Activated CD8-positive, alpha-beta memory T cell treated with anti-CD3 and anti-CD28 coated beads, Interleukin-2, amount 50 U/mL, for 1 hour (primary cell): ENCODE measurements around the gene EYA4.
"Not testable (repeated sequence)": the region's sequence is repeated elsewhere in the genome, so short reads cannot be mapped to it uniquely, and the experiment has no call there.

ENCODE experiments used
- DNase-seq: peaks from one replicate; pipeline ENCODE4 v3.0.0-alpha.2; 2020; ENCODE audit errors: extremely low read depth

The EYA4 gene

DNA sequence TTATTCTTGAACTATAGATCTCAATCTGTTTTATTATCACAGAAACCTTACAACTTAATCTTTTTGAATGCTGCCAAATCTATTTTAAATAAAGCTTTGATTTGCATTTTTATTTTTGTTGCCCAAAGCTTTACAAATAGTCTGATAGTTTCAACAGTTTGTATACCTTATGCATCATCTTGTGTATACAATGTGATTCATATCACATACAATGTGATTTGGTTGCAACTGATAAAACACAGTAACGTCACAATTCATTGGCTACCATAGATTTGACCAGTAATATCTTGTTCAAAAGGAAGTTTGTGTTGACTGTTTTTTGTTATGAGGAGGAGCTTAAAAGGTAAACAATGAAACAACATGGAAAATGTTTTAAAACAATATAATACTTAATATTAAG, 110.9 kb downstream of the EYA4 start:
- no peak for DNase-seq

DNA sequence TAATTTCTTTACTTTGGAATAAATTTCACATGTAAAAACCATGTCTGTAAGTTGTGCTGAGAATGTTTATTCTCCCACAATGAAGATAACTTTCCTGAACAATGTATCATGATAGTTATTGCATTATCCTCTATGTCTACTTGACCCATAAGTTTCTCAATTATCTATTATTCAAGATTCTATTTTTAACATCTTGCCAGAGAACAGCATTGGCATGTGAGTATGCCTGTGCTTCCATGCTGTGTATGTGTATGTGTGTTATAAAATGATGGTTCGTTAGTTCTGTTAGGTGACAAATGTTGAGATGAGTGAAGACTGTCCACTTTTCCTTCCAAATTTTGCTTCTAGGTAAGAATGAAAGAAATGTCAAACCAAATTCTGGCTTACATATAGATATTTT, 111.9 kb downstream of the EYA4 start:
- no peak for DNase-seq

DNA sequence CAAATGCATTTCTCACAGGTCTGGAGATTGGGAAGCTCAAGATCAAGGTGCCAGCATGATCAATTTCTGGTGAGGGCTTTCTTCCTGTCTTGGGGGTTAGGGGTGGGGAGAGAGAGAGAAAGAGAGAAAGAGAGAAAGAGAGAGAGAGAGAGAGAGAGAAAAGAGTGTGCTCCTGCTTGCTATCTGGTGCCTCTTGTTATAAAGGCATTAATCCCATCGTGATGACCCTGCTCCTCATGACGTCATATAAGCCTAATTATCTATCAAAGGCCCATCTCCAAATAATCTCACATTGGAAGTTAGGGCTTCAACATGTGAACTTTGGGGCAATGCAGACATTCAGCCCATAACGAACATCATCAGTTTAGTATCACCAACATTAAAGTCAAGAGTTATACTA, 114.8 kb downstream of the EYA4 start:
- no peak for DNase-seq

DNA sequence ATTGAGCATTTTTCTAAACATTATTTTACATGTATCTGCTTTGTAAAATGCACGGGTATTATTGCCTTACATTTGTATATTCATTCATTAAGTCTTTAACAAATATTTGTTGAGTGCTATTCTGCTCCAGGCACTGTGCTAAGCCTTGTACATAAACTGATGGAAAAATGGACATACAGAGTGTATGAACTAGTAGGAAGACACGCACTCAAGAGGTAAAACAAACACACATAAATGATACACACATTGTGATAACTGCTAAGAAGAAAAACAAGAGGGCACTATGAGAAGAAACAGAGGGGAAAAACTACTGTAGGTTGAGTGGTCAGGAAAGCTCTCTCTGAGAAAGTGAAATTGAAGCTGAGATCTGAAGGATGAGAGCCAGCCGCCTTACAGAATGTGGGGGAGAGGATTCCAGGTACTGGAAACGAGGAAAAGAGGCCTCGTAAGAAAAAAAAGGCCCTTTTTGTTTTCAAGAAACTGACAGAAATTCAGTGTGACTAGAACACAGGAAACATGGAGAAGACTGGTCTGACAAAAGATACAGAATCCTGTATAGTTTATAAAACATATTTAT, 117.5 kb downstream of the EYA4 start:
- DNase-seq, result no peak

DNA sequence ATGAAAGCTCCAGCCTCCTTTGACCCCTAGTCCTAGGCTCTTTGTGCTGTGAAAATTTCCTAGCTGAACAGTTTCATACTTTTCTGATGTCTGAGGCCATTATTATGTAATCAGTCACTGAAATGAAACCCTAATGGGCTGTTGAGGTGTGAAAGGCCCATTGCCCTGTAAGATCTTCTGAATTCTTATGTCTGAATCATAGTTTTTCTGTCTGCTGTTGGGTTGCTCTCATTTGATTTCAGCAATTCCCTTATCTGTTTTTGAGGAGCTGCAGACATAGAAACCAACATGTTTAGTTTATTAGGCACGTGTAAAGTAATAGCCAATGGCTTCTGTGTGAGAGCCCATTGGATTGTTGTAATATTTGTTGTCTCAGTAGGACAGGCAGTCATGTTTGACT, 118.1 kb downstream of the EYA4 start:
- no peak for DNase-seq

DNA sequence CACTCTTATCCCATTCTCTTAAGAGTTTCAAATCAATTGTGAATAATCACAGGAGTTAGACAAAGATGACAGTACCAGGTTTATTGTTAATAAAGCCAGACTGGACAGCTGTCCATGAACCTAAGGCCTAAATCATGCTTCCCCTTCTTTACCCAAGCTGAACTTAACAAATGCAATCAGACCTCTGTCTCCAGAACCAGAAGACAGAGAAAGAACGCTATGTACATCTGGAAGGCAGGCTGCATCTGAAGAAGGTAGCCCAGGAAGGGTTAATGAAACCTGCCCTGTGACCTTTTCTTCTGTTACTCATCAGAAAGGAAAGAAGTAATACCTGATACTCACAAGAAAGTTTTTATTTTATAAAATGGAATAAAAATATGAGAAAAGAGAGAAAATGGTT, 118.6 kb downstream of the EYA4 start:
- DNase-seq, result no peak

DNA sequence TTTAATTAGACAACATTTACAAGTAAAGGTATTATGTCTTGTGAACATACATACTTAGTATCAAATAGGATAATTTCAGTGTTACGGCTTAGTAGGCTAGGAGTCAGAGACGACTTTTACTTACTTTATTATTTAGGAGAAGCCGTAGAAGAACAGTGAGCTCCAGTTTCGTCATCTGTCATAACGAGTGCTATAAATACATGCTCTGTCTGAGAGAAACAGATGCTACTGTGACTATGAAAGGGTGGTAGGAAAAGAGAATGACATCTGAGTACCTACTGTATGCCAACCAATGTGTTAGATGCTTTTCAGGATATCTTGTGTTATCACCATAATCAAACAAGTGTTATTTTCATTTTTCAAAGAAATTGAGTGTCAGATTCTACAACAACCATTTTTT, 119.0 kb downstream of the EYA4 start:
- no peak for DNase-seq

DNA sequence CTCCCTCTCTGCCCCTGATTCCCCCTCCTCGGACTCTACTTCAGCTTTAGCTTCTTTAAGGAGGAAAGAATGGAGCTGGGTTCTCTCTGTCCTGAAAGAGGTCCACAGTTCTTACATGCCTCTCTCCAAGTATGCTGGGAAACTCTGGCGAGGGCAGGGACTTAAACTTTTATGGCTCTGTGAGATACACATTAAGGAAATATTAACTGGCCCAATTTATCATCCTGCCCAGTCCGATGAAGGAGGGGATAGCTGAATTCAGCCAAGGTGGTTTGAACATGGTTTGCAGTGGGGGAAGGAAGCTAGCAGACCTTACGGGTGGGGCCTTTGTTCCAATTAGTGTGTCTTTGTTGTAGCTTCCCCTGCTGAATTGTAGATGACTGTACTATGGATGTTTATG, 121.7 kb downstream of the EYA4 start:
- DNase-seq, result no peak

DNA sequence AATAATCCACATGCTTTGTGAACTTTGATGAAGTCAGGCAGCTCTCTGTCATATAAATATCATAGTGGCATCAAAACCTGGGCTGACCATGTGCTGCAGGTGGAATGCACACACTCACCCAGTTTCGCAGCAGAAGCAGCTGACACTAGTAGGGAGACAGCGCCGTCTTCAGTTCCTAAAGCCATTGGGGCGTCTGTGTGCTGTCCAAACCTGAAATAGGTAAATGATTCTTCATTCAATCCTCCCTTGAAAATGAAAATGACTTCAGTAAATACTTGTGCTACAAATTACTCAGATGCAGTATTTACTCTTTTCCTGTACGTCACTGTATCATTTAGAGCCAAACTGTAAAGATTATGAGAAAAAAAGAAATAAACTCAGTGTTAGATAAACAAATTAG, 127.5 kb downstream of the EYA4 start:
- DNase-seq, result no peak

DNA sequence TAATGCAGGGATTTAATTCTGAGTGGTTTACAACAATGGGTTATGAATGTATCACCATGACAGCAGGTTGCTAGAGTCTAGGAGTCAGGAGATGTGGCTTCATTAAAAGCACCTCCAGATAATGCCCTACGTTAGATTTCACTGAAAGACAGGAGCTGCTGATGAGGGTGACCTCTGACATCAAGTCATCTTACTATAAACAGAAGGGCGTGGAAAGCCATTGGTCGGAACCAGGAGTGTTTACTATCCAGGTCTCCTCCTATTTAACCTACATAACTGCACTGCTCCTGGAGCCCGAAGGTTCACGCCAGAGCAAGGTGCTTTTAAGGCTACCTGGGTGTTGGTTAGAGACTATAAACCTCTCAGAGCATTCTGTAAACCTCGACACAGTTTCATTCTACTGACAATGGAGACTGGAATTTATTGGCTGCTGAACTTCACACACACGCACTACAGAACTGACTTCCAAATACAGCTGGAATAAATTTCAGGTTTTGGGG, 128.7 kb downstream of the EYA4 start:
- DNase-seq, result no peak

DNA sequence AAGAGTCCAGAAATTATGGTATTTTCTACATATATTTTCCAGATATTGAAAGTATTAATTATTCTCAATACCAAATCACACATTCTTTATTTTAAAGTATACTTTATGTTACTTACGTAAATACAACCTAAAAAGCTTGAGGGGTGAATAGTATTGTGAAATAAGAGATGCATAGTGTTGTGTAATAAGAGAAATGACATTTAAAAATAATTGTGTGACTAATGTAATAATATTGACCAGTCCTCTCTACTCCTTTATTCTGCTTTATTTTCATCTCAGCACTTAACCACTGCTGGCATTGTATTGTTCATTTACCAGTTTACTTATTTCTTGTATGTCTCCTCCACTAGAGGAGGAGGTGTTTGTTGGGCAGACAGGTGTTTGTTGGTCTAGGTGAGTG, 135.6 kb downstream of the EYA4 start:
- no peak for DNase-seq

DNA sequence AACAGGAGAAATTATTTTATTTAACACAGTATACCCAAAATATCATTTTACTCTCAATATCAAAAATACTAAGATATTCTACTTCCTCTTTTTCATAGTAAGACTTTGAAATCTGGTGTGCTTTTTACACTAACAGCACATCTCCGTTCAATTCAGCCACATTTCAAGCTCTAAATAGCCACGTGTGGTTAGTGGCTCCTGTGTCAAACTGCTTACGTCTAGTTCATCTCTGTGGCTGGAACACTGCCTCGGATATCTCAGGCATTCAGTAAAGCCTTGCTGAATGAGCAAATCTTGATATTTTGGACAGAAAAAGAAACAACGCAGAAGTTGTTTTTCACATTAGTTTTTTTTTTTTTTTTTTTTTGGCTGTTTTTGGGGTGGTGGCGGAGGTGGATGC, 136.1 kb downstream of the EYA4 start:
- no peak for DNase-seq

DNA sequence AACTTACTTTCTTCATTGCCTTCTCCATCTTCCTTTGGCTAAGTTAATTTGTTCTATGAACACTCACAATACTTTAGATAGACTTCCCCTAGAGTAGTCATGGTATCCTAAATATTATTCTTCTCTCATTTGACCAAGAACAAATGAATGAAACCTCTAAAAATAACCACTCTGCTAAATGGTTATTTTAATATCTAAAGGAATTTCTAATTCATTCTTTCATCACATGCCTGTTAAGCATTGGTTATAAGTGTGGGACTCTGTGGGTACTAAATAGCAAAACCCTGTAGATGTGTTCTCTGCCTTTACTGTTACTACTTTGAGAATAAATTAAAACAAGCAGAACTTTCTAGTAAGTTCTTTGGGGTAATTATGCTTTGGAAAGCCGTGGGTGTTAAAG, 138.9 kb downstream of the EYA4 start:
- DNase-seq, result no peak

DNA sequence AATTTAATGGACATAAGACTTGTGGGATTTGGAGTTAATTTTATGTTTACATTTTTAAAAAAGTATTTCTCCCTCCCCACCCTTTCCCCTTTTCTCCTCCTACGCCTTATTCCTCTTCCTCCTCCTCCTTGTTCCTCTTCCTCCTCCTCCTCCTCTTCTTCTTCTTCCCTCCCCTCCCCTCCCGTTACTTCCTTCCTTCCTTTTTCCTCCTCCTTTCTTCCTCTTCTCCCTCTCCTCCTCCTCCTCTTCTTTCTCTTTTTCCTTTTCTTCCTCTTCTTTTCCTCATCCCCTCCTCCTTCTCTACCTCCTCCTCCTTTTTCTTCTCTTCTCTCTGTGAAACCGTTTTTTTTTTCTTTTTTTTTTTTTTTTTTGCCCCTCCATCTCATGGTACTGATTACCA, 139.6 kb downstream of the EYA4 start:
- no peak for DNase-seq

DNA sequence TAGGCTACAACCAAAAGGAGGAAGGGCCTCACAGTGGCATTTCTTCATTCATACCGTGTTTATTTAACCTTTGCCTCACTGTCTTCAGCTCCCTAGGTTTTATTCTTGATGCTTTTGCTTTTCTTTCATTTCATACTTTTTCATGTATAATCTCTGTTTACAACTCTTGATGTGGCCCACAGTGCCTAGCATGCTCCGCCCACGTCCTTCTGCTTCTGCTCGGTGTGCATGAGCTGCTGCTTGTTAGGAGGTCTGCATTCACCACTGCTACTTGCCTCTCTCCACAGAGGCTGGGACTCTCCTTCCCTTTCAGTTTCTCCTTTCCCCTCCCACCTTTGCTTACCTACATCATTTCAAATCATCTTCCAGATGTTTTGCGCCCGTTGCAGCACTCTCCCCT, 147.6 kb downstream of the EYA4 start:
- DNase-seq, result no peak

DNA sequence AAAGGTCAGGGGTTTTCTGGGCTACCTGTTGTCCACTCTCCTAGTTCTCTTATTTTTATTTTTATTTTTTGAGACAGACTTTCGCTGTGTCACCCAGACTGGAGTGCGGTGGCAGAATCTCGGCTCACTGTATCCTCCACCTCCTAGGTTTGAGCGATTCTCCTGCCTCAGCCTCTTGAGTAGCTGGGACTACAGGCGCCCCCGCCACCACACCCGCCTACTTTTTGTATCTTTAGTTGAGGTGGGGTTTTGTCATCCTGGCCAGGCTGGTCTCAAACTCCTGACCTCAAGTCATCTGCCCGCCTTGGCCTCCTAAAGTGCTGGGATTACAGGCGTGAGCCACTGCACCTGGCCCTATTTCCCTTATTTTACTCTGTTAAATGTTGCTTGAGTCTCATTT, 149.0 kb downstream of the EYA4 start:
- no peak for DNase-seq

DNA sequence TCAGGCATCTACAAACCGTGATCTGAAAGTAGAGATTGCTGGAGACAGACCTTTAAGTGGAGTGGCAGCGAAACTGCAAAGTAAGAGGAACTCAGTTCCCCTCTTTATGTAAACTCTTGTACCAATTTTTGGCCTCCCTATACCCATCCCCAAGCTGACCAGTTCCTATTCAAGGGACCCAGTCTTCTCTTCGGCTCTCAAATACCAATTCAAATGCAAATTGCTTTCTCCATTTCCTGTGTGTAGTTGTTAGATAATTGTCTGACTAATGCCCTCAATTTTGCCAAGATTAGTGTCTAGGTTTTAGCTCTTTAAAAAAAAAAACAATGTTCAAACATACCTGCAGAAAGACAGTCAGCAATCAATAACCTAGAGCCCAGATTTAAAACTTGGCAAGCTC, 150.9 kb downstream of the EYA4 start:
- DNase-seq, result no peak

DNA sequence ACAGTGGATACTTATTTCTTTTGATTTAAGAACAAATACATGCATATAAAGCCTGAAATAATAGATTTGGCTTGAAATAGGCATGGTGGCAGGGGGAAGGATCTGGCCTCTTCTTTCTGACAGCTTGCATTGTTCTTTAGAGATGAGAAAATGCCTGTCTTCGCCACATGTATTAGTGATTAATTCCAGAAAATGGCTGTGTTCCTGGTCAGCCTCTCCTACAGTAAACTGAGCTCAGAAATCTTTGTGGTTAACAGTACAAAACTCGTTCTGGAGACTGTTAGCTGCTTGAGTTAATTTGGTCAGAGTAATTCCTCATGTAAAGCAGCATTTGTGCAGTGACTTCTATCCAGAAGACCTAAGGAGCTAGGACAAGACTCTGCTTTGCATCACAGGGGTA, 151.5 kb downstream of the EYA4 start:
- no peak for DNase-seq

DNA sequence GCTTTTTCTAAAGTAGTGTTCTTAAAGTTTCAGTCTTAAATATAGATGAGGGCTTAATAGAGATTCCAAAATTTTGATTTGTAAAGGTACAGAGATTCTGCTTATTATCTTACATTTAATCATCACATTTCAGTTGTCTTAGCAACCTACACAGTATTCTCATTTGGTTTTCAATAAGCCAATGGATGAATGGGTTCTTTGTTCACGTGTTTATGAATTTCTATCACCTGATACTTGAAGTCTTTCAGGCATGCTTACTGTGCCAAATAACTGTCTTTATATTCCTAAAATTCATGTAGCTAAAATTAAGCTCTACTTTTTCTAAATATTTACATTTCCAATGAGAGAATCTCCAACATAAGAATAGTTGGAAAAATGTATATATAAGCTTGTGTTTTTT, 152.7 kb downstream of the EYA4 start:
- no peak for DNase-seq

DNA sequence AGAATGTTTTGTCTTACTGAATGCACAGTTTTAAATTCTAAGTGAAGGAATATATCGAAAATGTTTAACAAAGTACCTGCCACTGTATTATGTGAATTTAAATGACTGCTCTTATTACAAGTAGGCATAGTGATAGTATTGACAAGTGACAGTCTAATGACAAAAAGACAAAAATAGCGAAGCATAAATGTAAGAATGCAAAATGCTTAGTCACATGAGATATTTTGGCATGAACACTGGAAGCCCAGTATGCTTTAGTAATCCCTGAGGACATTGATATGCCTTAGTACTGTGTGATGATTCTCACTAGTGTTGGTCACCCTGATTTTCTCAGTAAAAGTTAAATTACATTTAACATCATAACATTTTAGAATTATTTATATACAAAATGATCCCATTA, 153.5 kb downstream of the EYA4 start:
- DNase-seq, result no peak

DNA sequence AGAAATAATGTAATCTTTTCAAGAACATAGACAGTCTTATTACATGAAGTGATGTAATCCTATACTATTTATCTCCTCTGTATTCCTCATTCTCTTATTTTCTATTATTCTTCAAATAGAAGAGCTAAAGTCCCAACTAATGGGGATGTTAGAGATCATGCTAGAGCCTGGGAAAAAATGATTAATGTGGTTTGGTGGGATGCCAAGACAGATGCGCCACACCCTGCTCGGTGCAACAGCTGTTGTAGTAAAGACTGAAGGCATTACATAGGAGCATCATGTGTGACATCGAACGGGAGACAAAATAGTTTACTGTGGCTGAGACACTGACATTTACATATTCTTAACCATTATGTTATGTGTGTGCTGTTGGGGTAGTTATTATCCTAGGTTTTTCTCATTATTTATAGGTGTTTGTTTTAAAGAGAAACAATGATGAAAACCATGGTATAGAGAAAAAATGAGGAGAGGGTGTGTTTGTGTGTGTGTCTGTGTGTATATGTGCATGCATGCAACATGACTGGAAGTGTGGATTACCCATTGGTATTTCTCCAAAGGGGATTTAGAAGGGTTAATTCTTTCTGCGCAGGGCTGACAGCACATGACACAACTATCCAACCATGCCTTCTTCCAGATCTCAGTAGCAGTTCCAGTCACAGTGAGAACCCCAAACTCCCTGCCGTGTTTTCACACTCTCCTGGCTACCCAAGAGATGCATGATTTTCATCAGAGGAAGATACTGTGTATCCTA, 155.3 kb downstream of the EYA4 start:
- DNase-seq, result no peak

DNA sequence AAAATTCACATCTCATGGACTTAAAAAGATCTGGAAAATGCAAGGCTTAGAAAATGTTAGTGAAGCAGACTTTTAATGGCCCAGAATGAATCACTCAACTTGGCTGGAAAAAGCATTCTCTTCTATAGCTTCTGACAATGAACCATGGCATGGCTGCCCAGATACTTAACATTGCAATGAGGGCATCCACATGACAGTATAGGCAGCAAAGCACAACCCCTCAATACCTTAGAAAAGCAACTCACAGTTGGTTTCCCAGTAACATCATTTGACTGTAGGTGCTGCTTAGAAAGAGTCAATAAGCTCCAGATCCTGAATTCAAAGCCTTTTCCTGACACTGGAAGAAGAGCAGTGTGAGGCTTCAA, 155.8 kb downstream of the EYA4 start:
- DNase-seq, result no peak

DNA sequence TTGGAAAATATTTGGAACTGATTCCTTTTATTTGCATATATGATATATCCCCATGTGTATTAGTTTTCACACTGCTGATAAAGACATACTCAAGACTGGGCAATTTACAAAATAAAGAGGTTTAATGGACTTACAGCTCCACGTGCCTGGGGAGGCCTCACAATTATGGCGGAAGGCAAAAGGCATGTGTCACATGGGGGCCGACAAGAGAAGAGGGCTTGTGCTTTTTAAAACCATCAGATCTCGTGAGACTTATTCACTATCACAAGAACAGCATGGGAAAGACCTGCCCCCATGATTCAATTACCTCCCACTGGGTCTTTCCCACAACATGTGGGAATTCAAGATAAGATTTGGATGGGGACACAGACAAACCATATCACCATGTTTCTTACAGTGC, 156.4 kb downstream of the EYA4 start:
- DNase-seq, result not testable (repeated sequence)

DNA sequence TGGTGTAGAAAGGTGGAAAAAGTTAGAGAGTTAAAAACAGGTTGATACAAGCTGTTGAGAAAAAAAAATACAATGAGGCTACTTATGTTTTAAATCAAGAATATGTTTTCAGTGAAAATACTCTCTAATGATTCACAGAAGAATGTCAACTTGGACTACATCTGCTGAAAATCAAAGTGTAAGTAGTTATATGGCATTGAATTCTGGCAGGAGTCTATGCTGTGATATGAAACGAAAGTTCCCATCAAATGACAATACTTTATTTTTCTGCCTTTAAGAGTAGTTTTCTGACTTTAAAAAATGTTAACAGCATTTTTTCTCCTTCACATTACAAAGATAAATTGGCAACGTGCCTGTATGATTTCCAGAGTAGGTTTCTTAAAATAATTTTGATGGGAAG, 158.3 kb downstream of the EYA4 start:
- DNase-seq, result no peak
